Erythroblast (primary cell): ENCODE data around the gene ENDOU.

Experiments
- GATA1 ChIP-seq: IDR thresholded peaks from 2 replicates; pipeline ENCODE4 v1.6.1; 2011; ENCODE audit warnings: low read depth, mild to moderate bottlenecking, control low read depth, low read length, moderate library complexity
- POLR2A ChIP-seq: IDR thresholded peaks from 2 replicates; pipeline ENCODE4 v1.6.1; 2011; ENCODE audit warnings: mild to moderate bottlenecking, low read length

GRCh38 chr12:47717443-47718193 is 7.7 kb downstream of the ENDOU start:
- TF ChIP-seq POLR2A: no peak
- no peak for TF ChIP-seq GATA1
